Globus pallidus (tissue), 1 donor: ENCODE measurements around the gene ERGIC1.

Source experiments
- DNase-seq: peaks from one replicate; pipeline ENCODE4 v3.0.0-alpha.2; 2015; ENCODE audit warnings: low spot score

ERGIC1 gene

GRCh38 chr5:172828911-172829431 is 5.1 kb upstream of the ERGIC1 start:
- DNase-seq = no peak

GRCh38 chr5:172830275-172830799 is 3.7 kb upstream of the ERGIC1 start:
- DNase-seq = no peak

GRCh38 chr5:172830876-172831662 is 3.0 kb upstream of the ERGIC1 start:
- no peak for DNase-seq

GRCh38 chr5:172832383-172833315 is 1.4 kb upstream of the ERGIC1 start:
- DNase-seq = no peak

- no peak for DNase-seq
Measured at GRCh38 chr5:172833372-172833685, 722 bp upstream of the ERGIC1 start.

GRCh38 chr5:172834415-172835289 is 601 bp downstream of the ERGIC1 start:
- peak; percentile 49 for DNase-seq

- no peak for DNase-seq
Measured at GRCh38 chr5:172835290-172835993, 1.4 kb downstream of the ERGIC1 start.

- DNase-seq = no peak
Measured at GRCh38 chr5:172835994-172836356, 1.9 kb downstream of the ERGIC1 start.

- peak; percentile 26 for DNase-seq
Measured at GRCh38 chr5:172837640-172838039, 3.6 kb downstream of the ERGIC1 start.

- no peak for DNase-seq
Measured at GRCh38 chr5:172838151-172838875, 4.3 kb downstream of the ERGIC1 start.

- no peak for DNase-seq
Measured at GRCh38 chr5:172839669-172840431, 5.8 kb downstream of the ERGIC1 start.

- DNase-seq = no peak
Measured at GRCh38 chr5:172840432-172841154, 6.5 kb downstream of the ERGIC1 start.

- DNase-seq = no peak
Measured at GRCh38 chr5:172841256-172841655, 7.2 kb downstream of the ERGIC1 start.

- DNase-seq = no peak
Measured at GRCh38 chr5:172843825-172844576, 9.9 kb downstream of the ERGIC1 start.

- DNase-seq = no peak
Measured at GRCh38 chr5:172844577-172844838, 10.5 kb downstream of the ERGIC1 start.

GRCh38 chr5:172845154-172845553 is 11.1 kb downstream of the ERGIC1 start:
- DNase-seq = no peak

GRCh38 chr5:172845576-172845975 is 11.5 kb downstream of the ERGIC1 start:
- no peak for DNase-seq

- DNase-seq = no peak
Measured at GRCh38 chr5:172846249-172846648, 12.2 kb downstream of the ERGIC1 start.

- no peak for DNase-seq
Measured at GRCh38 chr5:172846677-172847076, 12.6 kb downstream of the ERGIC1 start.
